ENCODE measurements around the gene CADM2. TPM values are rescaled to one million over a fixed set of nuclear protein-coding genes. Genes with fewer than 3 reads are reported as not detected.

The CADM2 gene
- total RNA-seq, 4 donors from 2014 or later = 1.7 to 34.7 (median 7.9) TPM

- DNase-seq (ENCODE audit: low spot score) (no peak), ATAC-seq (ENCODE audit: low FRiP score) (no peak)
- TF ChIP-seq, protein P1, sequence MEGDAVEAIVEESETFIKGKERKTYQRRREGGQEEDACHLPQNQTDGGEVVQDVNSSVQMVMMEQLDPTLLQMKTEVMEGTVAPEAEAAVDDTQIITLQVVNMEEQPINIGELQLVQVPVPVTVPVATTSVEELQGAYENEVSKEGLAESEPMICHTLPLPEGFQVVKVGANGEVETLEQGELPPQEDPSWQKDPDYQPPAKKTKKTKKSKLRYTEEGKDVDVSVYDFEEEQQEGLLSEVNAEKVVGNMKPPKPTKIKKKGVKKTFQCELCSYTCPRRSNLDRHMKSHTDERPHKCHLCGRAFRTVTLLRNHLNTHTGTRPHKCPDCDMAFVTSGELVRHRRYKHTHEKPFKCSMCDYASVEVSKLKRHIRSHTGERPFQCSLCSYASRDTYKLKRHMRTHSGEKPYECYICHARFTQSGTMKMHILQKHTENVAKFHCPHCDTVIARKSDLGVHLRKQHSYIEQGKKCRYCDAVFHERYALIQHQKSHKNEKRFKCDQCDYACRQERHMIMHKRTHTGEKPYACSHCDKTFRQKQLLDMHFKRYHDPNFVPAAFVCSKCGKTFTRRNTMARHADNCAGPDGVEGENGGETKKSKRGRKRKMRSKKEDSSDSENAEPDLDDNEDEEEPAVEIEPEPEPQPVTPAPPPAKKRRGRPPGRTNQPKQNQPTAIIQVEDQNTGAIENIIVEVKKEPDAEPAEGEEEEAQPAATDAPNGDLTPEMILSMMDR (IDR thresholded peaks at IDR 0.05) = no peak
These were observed 39.8 kb downstream of the CADM2 start for GRCh38 chr3:84998545-84998944.

- TF ChIP-seq, protein P1 (IDR thresholded peaks at IDR 0.05) = no peak
- no peak for ATAC-seq (ENCODE audit: low FRiP score)
- DNase-seq (ENCODE audit: low spot score) = no peak
These were observed 44.7 kb downstream of the CADM2 start for GRCh38 chr3:85003479-85003878.

GRCh38 chr3:85004147-85004546 lies 45.4 kb downstream of the CADM2 start:
- TF ChIP-seq, protein P1 (IDR thresholded peaks at IDR 0.05) = no peak
- no peak for DNase-seq (ENCODE audit: low spot score)
- ATAC-seq (ENCODE audit: low FRiP score) = no peak

GRCh38 chr3:85005946-85006345 lies 47.2 kb downstream of the CADM2 start:
- TF ChIP-seq, protein P1 (IDR thresholded peaks at IDR 0.05) = no peak
- no peak for ATAC-seq (ENCODE audit: low FRiP score)
- no peak for DNase-seq (ENCODE audit: low spot score)

DNA sequence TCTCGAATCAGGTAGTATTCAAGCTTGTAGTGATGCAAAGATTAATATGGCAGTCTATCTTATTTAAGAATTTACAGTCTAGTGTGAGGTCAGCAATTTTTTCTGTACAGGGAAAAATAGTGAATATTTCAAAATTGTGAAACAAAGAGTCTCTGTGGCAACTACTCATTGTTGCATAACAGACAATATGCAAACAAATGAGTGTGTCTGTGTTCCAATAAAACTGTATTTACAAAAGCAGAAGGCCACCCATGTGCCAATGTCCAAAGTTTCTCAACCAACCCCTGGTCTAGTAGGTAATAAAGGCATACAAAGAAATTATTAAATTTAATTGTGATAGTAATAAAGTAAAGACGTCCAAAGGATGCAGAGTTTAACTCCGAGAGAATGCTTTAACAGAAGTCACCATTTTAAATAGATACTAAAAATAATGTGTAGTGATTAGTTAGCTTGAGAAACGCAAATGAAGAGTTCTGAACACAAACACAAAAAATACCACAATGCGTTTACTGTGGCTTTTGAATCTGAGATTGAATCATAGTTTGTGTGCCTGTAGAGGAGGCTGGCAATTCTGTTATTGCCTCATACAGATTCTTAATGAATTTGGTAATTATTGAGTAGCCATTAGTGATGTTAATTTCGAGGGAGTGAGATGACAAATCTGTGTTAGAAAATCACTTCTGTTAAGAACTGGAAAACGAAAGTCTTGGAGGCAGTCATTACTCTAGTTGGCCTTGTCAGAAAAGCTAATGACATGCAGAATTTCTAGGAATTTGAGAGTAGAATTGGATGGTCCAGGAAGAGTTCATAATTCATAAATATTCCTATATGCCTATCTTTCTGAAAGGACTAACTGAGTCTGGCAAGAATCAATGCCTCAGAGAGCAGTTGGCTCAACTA lies 48.7 kb downstream of the CADM2 start:
- ATAC-seq (ENCODE audit: low FRiP score) = no peak
- TF ChIP-seq, protein P1 (IDR thresholded peaks at IDR 0.05) = no peak
- DNase-seq (ENCODE audit: low spot score) = no peak

DNA sequence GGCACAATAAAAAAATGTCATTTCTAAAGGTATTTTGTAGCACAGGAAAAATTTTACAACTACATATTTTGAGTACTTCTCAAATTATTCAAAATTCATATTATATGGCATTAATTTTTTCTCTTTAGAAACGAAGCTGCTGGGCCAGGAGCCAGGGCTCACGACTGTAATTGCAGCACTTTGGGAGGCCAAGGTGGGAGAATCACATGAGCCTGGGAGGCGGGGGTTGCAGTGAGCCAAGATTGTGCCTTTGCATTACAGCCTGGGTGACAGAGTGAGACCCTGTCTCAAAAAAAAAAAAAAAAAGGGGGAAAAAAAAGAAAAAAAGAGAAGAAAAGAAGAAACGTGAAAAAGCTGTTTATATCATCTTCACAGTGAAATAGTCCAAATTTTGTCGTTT lies 62.0 kb downstream of the CADM2 start:
- DNase-seq (ENCODE audit: low spot score) = no peak
- ATAC-seq (ENCODE audit: low FRiP score) = no peak
- TF ChIP-seq, protein P1 (IDR thresholded peaks at IDR 0.05) = no peak

DNA sequence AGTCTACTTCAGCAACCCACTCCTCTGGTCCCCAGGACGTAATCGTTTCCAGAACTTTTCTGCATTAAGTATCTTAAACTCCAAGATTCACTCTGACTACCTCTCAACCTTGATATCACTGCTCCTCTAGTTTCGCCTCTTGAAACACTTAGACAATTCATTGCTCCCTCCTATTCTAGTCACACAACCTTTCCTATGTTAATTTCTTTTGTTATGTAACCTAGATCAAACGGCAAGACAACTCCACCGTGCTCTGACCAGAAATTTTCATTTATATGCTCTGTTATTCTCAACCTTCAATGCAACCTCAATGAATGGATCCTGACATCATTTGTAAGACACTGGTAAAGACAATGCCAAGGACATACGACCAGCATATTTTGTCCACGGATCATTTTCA lies 71.3 kb downstream of the CADM2 start:
- TF ChIP-seq, protein P1 (IDR thresholded peaks at IDR 0.05) = no peak
- no peak for DNase-seq (ENCODE audit: low spot score)
- no peak for ATAC-seq (ENCODE audit: low FRiP score)

Data from omental fat pad (tissue), 4 donors.